Activated T-cell treated with anti-CD3 and anti-CD28 coated beads, Interleukin-2, amount 50 U/mL, for 24 hours (primary cell): Measurements from ENCODE around the gene ULBP2.
A peak's percentile ranks its signal among the peaks of the same experiment; 100 is the strongest.
"Not testable (repeated sequence)": the region's sequence is repeated elsewhere in the genome, so short reads cannot be mapped to it uniquely, and the experiment has no call there.

Experiments used
- DNase-seq: peaks from one replicate; pipeline ENCODE4 v3.0.0-alpha.2; 2020
- H3K27ac Mint-ChIP-seq: 2 replicates; pipeline ENCODE4 v1.8.0; 2020; ENCODE audit warnings: mild to moderate bottlenecking, mixed read lengths
- H3K27me3 Mint-ChIP-seq: 2 replicates; pipeline ENCODE4 v1.8.0; 2020; ENCODE audit warnings: mixed read lengths
- H3K36me3 Mint-ChIP-seq: 2 replicates; pipeline ENCODE4 v1.8.0; 2020; ENCODE audit warnings: low read depth, mixed read lengths
- H3K4me1 Mint-ChIP-seq: 2 replicates; pipeline ENCODE4 v1.8.0; 2020; ENCODE audit warnings: low read depth, mixed read lengths
- H3K4me3 Mint-ChIP-seq: 2 replicates; pipeline ENCODE4 v1.8.0; 2020; ENCODE audit warnings: mild to moderate bottlenecking, moderate library complexity, mixed read lengths
- H3K9me3 Mint-ChIP-seq: 2 replicates; pipeline ENCODE4 v1.8.0; 2020; ENCODE audit warnings: mixed read lengths

ULBP2 gene

GRCh38 chr6:149931501-149931900, 10.3 kb upstream of the ULBP2 start:
- Mint-ChIP-seq H3K4me3 (no peak overlapping the region), H3K36me3 (no peaks in the 10 kb centered on the region), H3K9me3 (no peaks in the 10 kb centered on the region), H3K4me1 (peaks cover 8% of the 10 kb centered on the region), H3K27ac (no peak overlapping the region), H3K27me3 (peaks cover 93% of the 10 kb centered on the region)
- no peak for DNase-seq

- no peaks in the 10 kb centered on the region for H3K9me3 Mint-ChIP-seq
- H3K36me3 Mint-ChIP-seq = no peaks in the 10 kb centered on the region
- H3K27me3 Mint-ChIP-seq = peaks cover 94% of the 10 kb centered on the region
- H3K4me3 Mint-ChIP-seq = no peak overlapping the region
- no peak overlapping the region for H3K27ac Mint-ChIP-seq
- DNase-seq = no peak
- H3K4me1 Mint-ChIP-seq = peaks cover 9% of the 10 kb centered on the region
Measured at GRCh38 chr6:149933036-149933435, 8.8 kb upstream of the ULBP2 start.

GRCh38 chr6:149933461-149933860, 8.4 kb upstream of the ULBP2 start:
- Mint-ChIP-seq H3K4me3 (no peak overlapping the region), H3K9me3 (no peaks in the 10 kb centered on the region), H3K4me1 (peaks cover 13% of the 10 kb centered on the region), H3K36me3 (no peaks in the 10 kb centered on the region), H3K27ac (no peak overlapping the region), H3K27me3 (peaks cover 94% of the 10 kb centered on the region)
- DNase-seq = no peak

GRCh38 chr6:149934249-149935156, 7.3 kb upstream of the ULBP2 start:
- peaks cover 22% of the 10 kb centered on the region for H3K4me1 Mint-ChIP-seq
- H3K9me3 Mint-ChIP-seq = no peaks in the 10 kb centered on the region
- peaks cover 93% of the 10 kb centered on the region for H3K27me3 Mint-ChIP-seq
- peak; percentile 68 for DNase-seq
- no peaks in the 10 kb centered on the region for H3K36me3 Mint-ChIP-seq
- H3K4me3 Mint-ChIP-seq = no peak overlapping the region
- no peak overlapping the region for H3K27ac Mint-ChIP-seq

GRCh38 chr6:149935246-149935645, 6.6 kb upstream of the ULBP2 start:
- Mint-ChIP-seq H3K27me3 (peaks cover 93% of the 10 kb centered on the region), H3K9me3 (no peaks in the 10 kb centered on the region), H3K4me3 (no peak overlapping the region), H3K27ac (no peak overlapping the region), H3K36me3 (no peaks in the 10 kb centered on the region), H3K4me1 (peaks cover 28% of the 10 kb centered on the region)
- DNase-seq = no peak

- peaks cover 32% of the 10 kb centered on the region for H3K4me1 Mint-ChIP-seq
- no peak for DNase-seq
- no peak overlapping the region for H3K27ac Mint-ChIP-seq
- peaks cover 93% of the 10 kb centered on the region for H3K27me3 Mint-ChIP-seq
- H3K4me3 Mint-ChIP-seq = no peak overlapping the region
- no peaks in the 10 kb centered on the region for H3K36me3 Mint-ChIP-seq
- no peaks in the 10 kb centered on the region for H3K9me3 Mint-ChIP-seq
Measured at GRCh38 chr6:149935668-149936067, 6.1 kb upstream of the ULBP2 start.

- no peaks in the 10 kb centered on the region for H3K9me3 Mint-ChIP-seq
- H3K27ac Mint-ChIP-seq = no peak overlapping the region
- H3K4me3 Mint-ChIP-seq = no peak overlapping the region
- peaks cover 92% of the 10 kb centered on the region for H3K27me3 Mint-ChIP-seq
- H3K36me3 Mint-ChIP-seq = no peaks in the 10 kb centered on the region
- H3K4me1 Mint-ChIP-seq = peaks cover 37% of the 10 kb centered on the region
- DNase-seq = no peak
Measured at GRCh38 chr6:149936743-149937142, 5.1 kb upstream of the ULBP2 start.

GRCh38 chr6:149938013-149938570, 3.7 kb upstream of the ULBP2 start:
- not testable (repeated sequence) for H3K27ac Mint-ChIP-seq, H3K36me3 Mint-ChIP-seq, DNase-seq, H3K9me3 Mint-ChIP-seq, H3K4me3 Mint-ChIP-seq
- peaks cover 91% of the 10 kb centered on the region for H3K27me3 Mint-ChIP-seq
- peaks cover 44% of the 10 kb centered on the region for H3K4me1 Mint-ChIP-seq

- peak; percentile 63 for DNase-seq
- Mint-ChIP-seq H3K27ac (peak overlapping the region; percentile 4), H3K27me3 (peaks cover 90% of the 10 kb centered on the region), H3K4me3 (peak overlapping the region; percentile 63), H3K36me3 (no peaks in the 10 kb centered on the region), H3K9me3 (no peaks in the 10 kb centered on the region), H3K4me1 (peaks cover 44% of the 10 kb centered on the region)
Measured at GRCh38 chr6:149938571-149939355, 3.1 kb upstream of the ULBP2 start.

GRCh38 chr6:149939356-149939648, 2.5 kb upstream of the ULBP2 start:
- Mint-ChIP-seq H3K27ac (no peak overlapping the region), H3K4me3 (peak overlapping the region; percentile 63), H3K9me3 (no peaks in the 10 kb centered on the region), H3K36me3 (no peaks in the 10 kb centered on the region), H3K4me1 (peaks cover 43% of the 10 kb centered on the region), H3K27me3 (peaks cover 91% of the 10 kb centered on the region)
- DNase-seq = no peak

- Mint-ChIP-seq H3K4me1 (peaks cover 38% of the 10 kb centered on the region), H3K36me3 (no peaks in the 10 kb centered on the region), H3K9me3 (no peaks in the 10 kb centered on the region), H3K4me3 (no peak overlapping the region), H3K27ac (peak overlapping the region; percentile 10), H3K27me3 (peaks cover 83% of the 10 kb centered on the region)
- DNase-seq = no peak
Measured at GRCh38 chr6:149939909-149940671, 1.7 kb upstream of the ULBP2 start.

- no peak for DNase-seq
- H3K27me3 Mint-ChIP-seq = peaks cover 78% of the 10 kb centered on the region
- H3K9me3 Mint-ChIP-seq = no peaks in the 10 kb centered on the region
- no peak overlapping the region for H3K4me3 Mint-ChIP-seq
- peak overlapping the region; percentile 10 for H3K27ac Mint-ChIP-seq
- peaks cover 36% of the 10 kb centered on the region for H3K4me1 Mint-ChIP-seq
- no peaks in the 10 kb centered on the region for H3K36me3 Mint-ChIP-seq
Measured at GRCh38 chr6:149940672-149940982, 1.2 kb upstream of the ULBP2 start.

- DNase-seq = no peak
- Mint-ChIP-seq H3K27me3 (peaks cover 68% of the 10 kb centered on the region), H3K36me3 (no peaks in the 10 kb centered on the region), H3K27ac (no peak overlapping the region), H3K4me1 (peaks cover 36% of the 10 kb centered on the region), H3K4me3 (peak overlapping the region; percentile 79), H3K9me3 (no peaks in the 10 kb centered on the region)
Measured at GRCh38 chr6:149942461-149942829, 631 bp downstream of the ULBP2 start.

- H3K27me3 Mint-ChIP-seq = peaks cover 67% of the 10 kb centered on the region
- not testable (repeated sequence) for H3K27ac Mint-ChIP-seq, H3K9me3 Mint-ChIP-seq
Measured at GRCh38 chr6:149943321-149943720, 1.5 kb downstream of the ULBP2 start.

More at GRCh38 chr6:149943321-149943720, 1.5 kb downstream of the ULBP2 start:
- H3K4me1 Mint-ChIP-seq = peaks cover 32% of the 10 kb centered on the region
- H3K4me3 Mint-ChIP-seq, H3K36me3 Mint-ChIP-seq, DNase-seq: not testable (repeated sequence)
